Lower leg skin (tissue), 3 donors: Measurements from ENCODE around the gene TRMT10B.

Experiments used
- POLR2A ChIP-seq, 2 donors: fragments of 450-650 bp; IDR thresholded peaks; one replicate each; pipeline ENCODE4 v1.6.1; 2016 to 2017; ENCODE audit warnings: antibody characterized with exemption in 2 of 2, mild to moderate bottlenecking in 1 of 2, moderate library complexity in 1 of 2
- TF ChIP-seq, protein P1 (sequence below), 3 donors: fragments of 450-650 bp; IDR thresholded peaks; one replicate each; pipeline ENCODE4 v1.5.1; 2016; ENCODE audit warnings: antibody characterized with exemption in 3 of 3, mild to moderate bottlenecking in 3 of 3, moderate library complexity in 2 of 3

DNA sequence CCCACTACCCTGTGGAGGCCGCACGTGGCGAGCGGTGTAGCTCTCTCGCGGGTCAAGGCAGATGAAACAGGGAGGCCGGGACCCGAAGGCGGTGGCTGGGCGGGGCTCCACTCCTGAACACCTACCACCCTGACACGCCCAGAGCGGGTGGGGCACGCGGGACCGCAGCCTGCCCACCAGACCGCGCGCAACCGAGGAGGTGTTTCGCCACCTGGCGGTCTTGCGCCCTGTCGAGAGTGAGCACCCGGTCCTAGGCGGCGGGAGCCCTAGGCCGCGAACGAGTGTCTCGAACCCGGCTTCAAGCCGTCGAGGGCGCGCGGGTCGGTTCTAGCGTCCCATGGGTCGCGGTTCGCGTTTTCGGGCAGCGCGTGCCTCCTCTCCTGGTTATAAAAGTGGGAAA, 33.5 kb downstream of the TRMT10B start:
- TF ChIP-seq, protein P1, sequence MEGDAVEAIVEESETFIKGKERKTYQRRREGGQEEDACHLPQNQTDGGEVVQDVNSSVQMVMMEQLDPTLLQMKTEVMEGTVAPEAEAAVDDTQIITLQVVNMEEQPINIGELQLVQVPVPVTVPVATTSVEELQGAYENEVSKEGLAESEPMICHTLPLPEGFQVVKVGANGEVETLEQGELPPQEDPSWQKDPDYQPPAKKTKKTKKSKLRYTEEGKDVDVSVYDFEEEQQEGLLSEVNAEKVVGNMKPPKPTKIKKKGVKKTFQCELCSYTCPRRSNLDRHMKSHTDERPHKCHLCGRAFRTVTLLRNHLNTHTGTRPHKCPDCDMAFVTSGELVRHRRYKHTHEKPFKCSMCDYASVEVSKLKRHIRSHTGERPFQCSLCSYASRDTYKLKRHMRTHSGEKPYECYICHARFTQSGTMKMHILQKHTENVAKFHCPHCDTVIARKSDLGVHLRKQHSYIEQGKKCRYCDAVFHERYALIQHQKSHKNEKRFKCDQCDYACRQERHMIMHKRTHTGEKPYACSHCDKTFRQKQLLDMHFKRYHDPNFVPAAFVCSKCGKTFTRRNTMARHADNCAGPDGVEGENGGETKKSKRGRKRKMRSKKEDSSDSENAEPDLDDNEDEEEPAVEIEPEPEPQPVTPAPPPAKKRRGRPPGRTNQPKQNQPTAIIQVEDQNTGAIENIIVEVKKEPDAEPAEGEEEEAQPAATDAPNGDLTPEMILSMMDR (IDR thresholded peaks at IDR 0.05) = no peak
- TF ChIP-seq POLR2A (IDR thresholded peaks at IDR 0.05) = no peak
